ENCODE results near the gene PCDH8.

The PCDH8 gene, protein sequence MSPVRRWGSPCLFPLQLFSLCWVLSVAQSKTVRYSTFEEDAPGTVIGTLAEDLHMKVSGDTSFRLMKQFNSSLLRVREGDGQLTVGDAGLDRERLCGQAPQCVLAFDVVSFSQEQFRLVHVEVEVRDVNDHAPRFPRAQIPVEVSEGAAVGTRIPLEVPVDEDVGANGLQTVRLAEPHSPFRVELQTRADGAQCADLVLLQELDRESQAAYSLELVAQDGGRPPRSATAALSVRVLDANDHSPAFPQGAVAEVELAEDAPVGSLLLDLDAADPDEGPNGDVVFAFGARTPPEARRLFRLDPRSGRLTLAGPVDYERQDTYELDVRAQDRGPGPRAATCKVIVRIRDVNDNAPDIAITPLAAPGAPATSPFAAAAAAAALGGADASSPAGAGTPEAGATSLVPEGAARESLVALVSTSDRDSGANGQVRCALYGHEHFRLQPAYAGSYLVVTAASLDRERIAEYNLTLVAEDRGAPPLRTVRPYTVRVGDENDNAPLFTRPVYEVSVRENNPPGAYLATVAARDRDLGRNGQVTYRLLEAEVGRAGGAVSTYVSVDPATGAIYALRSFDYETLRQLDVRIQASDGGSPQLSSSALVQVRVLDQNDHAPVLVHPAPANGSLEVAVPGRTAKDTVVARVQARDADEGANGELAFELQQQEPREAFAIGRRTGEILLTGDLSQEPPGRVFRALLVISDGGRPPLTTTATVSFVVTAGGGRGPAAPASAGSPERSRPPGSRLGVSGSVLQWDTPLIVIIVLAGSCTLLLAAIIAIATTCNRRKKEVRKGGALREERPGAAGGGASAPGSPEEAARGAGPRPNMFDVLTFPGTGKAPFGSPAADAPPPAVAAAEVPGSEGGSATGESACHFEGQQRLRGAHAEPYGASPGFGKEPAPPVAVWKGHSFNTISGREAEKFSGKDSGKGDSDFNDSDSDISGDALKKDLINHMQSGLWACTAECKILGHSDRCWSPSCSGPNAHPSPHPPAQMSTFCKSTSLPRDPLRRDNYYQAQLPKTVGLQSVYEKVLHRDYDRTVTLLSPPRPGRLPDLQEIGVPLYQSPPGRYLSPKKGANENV
- total RNA-seq, result 0 to 0.04 (median 0) reads per million in 3 experiments

GRCh38 chr13:52848455-52849195 is at the start of gene PCDH8:
Gene PCDH8 (minus strand): TSS chr13:52848640. CDS start chr13:52848436, 204 bp downstream.
- no peak for DNase-seq

DNA sequence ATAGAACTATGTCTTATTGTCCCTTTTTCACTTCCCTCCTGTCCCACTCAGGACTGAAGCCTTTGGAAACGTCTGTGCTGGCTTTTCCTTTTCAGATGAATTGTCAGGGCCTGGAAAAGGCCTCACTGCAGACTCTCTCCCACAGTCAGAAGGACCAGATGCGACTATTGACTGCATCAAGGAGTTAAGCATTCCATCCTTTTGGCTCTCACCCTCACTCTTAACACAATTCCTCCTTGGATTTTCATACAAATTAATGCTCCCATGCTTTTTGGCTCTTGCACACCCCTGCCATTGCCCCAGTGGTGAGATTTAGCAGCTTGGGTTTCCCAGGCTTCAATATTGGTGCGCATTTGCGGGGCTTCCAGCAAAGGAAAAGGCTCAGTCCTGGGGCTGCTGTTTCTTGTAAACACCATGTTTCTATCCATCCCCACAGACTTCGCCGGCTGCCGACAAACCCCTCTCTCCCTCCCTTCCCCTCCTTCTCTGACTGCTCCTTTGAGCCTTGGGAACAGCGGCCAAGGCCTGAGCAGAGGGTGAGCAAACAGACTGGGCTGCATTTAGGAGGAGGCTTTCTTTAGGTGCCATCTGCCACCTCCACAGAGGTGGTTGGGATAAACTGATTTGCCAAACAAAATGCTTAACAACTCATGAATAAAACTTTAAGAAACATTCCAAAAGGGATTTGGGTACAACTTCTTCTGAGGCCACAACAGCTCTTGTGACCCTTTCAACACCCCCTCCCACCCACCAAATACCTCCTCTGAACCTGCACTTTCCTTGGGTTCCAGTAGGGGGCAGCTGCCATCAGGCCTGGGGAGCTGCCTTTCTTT is 48.6 kb upstream of the PCDH8 start:
- no peak for DNase-seq

- DNase-seq, result no peak
Observed at GRCh38 chr13:52894413-52894812, 46.0 kb upstream of the PCDH8 start.

DNA sequence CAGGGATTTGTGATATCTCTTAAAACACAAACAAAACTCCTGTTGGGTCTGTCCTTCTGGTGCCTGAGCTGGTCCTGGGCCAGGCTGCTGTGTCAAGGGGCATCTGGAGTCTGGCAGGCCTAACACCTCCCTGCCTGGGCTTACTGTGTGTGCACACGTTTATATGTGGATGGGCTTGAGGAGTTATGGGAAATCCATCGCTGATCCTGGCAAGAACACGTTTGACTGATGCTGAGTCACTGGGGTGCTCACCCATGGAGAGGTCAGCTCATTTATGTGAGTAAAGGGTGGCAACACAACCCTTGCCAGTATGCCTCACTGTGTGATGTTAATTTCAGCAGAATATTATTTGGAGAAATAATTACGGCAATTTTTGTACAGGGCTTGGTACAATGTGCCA is 44.5 kb upstream of the PCDH8 start:
- DNase-seq, result no peak

- no peak for DNase-seq
Observed at GRCh38 chr13:52891706-52892105, 43.3 kb upstream of the PCDH8 start.

DNA sequence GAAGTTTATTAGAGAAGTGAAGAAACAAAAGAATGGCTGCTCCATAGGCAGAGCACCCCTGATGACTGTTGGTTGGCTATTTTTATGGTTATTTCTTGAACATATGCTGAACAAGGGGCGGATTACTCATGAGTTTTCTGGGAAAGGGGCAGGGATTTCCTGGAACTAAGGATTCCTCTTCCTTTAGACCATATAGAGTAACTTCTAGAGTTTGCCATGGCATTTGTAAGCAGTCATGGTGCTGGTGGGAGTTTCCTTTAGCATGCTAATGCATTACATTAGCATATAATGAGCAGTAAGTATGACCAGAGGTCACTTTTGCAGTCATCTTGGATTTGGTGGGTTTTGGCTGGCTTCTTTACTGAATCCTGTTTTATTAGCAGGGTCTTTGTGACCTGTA is 38.7 kb upstream of the PCDH8 start:
- DNase-seq, result no peak

- DNase-seq, result no peak
Observed at GRCh38 chr13:52885141-52885540, 36.7 kb upstream of the PCDH8 start.

GRCh38 chr13:52884429-52885010 is 36.1 kb upstream of the PCDH8 start:
- no peak for DNase-seq

GRCh38 chr13:52882785-52883184 is 34.3 kb upstream of the PCDH8 start:
- DNase-seq, result no peak

GRCh38 chr13:52879950-52880741 is 31.7 kb upstream of the PCDH8 start:
- DNase-seq, result no peak

DNA sequence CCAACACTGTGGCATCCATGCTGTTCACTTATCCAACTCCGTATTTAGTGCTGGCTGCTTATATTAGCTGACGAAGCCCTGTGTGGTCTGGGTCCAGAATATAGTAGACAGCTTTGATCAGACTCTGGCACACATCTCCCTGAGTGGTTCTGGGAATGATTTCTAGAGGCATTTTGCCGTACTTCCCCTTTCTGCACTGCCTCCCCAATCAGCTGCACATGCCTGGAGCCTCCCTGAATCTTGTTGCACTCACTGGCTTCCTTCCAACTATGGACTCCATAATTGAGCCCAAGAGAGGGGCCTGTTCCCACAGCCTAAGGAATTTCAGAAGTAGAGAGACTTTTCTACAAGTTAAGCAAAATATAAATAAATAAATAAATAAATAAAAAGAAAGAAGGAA is 30.4 kb upstream of the PCDH8 start:
- no peak for DNase-seq

GRCh38 chr13:52870143-52870542 is 21.7 kb upstream of the PCDH8 start:
- DNase-seq, result no peak

- no peak for DNase-seq
Observed at GRCh38 chr13:52869621-52870020, 21.2 kb upstream of the PCDH8 start.

DNA sequence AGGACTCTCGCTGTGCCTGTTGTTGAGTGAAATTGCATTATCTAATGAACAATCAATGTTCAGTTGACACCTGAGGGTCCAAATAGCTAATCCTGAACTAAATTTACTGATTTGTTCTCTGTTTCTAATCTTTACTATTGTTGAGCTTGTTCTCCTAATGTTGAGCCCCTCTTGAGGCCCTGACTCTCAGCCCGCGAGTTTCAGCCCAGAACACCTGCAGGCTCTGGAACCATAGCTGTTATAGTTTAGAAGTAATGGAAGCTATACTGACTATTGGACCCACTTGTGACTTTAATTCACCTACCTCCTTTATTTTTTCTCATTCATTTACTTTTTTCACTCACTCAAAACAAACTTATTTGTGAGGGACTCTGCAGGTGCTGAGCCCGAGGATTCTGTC is 20.6 kb upstream of the PCDH8 start:
- DNase-seq, result no peak

DNA sequence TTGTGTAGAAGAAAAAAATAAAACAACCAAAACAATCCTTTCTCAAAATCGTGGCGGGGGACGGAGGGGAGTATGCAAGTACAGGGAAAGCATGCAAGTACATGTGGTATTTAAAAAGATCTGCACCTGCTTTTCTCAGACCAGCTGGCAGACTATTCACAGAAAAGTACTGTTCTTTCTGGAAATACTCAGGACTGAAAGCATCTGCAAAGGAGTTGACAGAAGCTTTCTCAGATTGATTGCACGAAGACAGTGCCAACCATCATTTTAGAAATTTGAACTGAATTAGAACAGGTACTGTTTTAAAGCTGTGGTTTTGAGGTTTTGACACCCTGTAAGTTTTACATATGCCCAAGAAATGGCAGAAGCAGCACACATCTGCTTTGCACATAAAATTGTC is 19.8 kb upstream of the PCDH8 start:
- DNase-seq, result no peak

- no peak for DNase-seq
Observed at GRCh38 chr13:52864941-52865340, 16.5 kb upstream of the PCDH8 start.

DNA sequence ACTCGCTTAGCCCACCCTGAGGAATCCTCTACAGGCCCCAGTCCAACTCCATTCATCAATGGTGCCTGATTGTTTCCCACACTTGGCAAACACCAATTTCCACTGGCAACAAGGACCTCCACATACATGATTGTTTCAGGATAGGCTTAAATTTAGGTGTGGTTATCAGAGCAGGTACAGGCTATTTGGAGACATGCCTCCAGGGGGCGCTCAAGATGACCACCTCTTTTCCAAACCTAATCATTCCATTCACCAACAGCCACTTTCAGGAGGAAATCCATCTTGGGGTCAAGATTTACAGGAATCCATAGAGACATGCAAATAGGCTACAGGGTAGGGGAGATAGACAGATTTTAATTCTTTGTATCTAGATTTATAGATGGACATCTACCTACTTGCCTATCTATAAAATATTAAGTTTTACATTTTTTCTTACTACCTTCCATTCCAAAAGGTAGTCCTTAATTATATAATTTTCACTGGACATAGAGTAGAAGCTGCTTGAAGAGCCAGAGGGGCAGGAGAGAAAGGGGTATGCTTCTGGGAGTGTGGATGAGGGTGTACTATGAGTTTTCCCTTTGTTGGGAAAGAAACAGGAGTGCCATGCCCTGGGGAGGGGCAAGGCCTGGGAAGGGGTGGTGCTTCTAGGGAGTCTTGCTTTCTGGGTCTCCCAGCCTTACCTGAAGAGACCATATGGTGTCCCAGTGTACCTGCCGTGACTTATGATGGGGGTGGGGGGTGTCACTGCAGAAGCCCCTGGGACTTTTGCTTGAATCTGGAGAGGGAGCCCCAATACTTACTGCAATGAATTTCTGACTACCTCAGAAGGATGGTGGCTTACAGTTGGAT is 14.1 kb upstream of the PCDH8 start:
- no peak for DNase-seq

DNA sequence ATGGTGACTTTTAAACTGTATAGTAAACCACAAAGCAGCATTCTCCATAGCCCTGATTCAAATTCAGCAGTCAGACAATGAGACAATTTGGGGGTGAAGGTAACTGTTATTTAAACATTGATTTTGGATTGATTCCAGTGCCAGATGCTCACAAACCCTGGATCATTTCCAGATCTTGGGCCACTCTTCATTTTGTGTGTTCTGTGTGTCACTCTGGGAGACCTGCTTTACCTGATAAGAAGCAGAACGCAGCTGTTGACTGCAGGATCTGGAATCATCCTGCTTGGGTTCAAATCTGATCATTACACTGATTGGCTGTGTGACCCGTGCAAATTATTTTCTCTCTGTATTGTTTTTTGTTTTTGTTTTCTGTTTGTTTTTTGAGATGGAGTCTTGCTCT is 4.0 kb upstream of the PCDH8 start:
- no peak for DNase-seq

DNA sequence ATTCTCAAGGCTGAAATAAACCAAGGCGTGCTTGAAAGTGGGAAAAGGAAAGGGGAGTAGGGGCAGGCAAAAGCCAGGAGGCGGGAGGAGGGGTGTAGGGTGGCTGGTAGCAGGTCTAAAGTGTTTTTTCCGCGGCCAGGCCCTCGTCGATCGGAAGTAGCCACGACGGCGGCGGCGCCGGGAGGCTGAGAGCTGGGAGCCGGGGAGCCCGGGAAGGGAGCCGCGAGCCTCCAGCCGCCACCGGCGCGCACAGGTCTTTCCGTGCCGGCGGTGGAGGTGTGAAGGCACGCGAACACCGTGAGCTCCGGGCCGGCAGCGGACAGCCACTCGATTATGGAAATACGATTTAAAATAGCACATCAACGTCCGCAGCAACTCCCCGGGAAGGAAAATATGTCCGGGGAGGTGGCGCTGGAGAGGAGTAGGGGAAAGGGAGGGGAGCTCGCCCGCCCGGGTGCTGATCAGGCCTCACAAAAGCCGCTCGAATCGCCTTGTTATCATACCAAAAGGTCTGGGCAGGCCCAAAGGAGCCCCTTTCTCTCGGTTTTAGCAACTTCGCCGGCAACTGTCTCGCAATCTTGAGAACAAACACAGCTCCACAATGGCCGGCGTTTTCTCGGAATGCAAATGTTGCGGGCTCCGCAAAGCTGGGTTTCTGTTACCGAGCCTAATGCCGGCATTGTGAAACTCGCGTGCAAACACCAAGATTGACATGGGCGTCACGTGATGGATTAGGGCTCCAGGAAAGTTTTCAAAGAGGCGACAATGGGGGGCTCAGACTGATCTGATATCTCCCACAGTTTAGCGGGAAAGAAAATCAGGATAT is 2.9 kb upstream of the PCDH8 start:
- no peak for DNase-seq

Data from central memory CD4-positive, alpha-beta T cell (primary cell).